ENCODE measurements around the gene TRAF3.
"Not testable (repeated sequence)": the region's sequence is repeated elsewhere in the genome, so short reads cannot be mapped to it uniquely, and the experiment has no call there.

The TRAF3 gene

GRCh38 chr14:102826161-102826560 is 48.9 kb downstream of the TRAF3 start:
- no peak for DNase-seq (ENCODE audit: extremely low read depth in 1 of 2, low read depth in 1 of 2)

GRCh38 chr14:102826751-102827675 is 49.8 kb downstream of the TRAF3 start:
- no peak for DNase-seq (ENCODE audit: extremely low read depth in 1 of 2, low read depth in 1 of 2)

GRCh38 chr14:102827716-102828115 is 50.5 kb downstream of the TRAF3 start:
- no peak for DNase-seq (ENCODE audit: extremely low read depth in 1 of 2, low read depth in 1 of 2)

- no peak for DNase-seq (ENCODE audit: extremely low read depth in 1 of 2, low read depth in 1 of 2)
These were observed 50.9 kb downstream of the TRAF3 start for GRCh38 chr14:102828151-102828550.

- no peak for DNase-seq (ENCODE audit: extremely low read depth in 1 of 2, low read depth in 1 of 2)
These were observed 51.8 kb downstream of the TRAF3 start for GRCh38 chr14:102829016-102829548.

- no peak for DNase-seq (ENCODE audit: extremely low read depth in 1 of 2, low read depth in 1 of 2)
These were observed 53.3 kb downstream of the TRAF3 start for GRCh38 chr14:102830474-102831045.

GRCh38 chr14:102831163-102831804 is 54.0 kb downstream of the TRAF3 start:
- DNase-seq (ENCODE audit: extremely low read depth in 1 of 2, low read depth in 1 of 2) = peak; percentile 18 to 76

- DNase-seq (ENCODE audit: extremely low read depth in 1 of 2, low read depth in 1 of 2) = no peak
These were observed 56.1 kb downstream of the TRAF3 start for GRCh38 chr14:102833341-102833740.

- DNase-seq (ENCODE audit: extremely low read depth in 1 of 2, low read depth in 1 of 2) = no peak
These were observed 56.7 kb downstream of the TRAF3 start for GRCh38 chr14:102833991-102834390.

- DNase-seq (ENCODE audit: extremely low read depth in 1 of 2, low read depth in 1 of 2) = no peak
These were observed 58.7 kb downstream of the TRAF3 start for GRCh38 chr14:102835959-102836358.

- not testable (repeated sequence) for DNase-seq (ENCODE audit: extremely low read depth in 1 of 2, low read depth in 1 of 2)
These were observed 59.9 kb downstream of the TRAF3 start for GRCh38 chr14:102837120-102837519.

- no peak for DNase-seq (ENCODE audit: extremely low read depth in 1 of 2, low read depth in 1 of 2)
These were observed 61.3 kb downstream of the TRAF3 start for GRCh38 chr14:102838501-102838900.

- no peak for DNase-seq (ENCODE audit: extremely low read depth in 1 of 2, low read depth in 1 of 2)
These were observed 62.9 kb downstream of the TRAF3 start for GRCh38 chr14:102840115-102840514.

- DNase-seq (ENCODE audit: extremely low read depth in 1 of 2, low read depth in 1 of 2) = no peak
These were observed 63.7 kb downstream of the TRAF3 start for GRCh38 chr14:102840771-102841528.

- no peak for DNase-seq (ENCODE audit: extremely low read depth in 1 of 2, low read depth in 1 of 2)
These were observed 71.7 kb downstream of the TRAF3 start for GRCh38 chr14:102848830-102849525.

- DNase-seq (ENCODE audit: extremely low read depth in 1 of 2, low read depth in 1 of 2) = no peak
These were observed 72.5 kb downstream of the TRAF3 start for GRCh38 chr14:102849526-102850379.

- no peak for DNase-seq (ENCODE audit: extremely low read depth in 1 of 2, low read depth in 1 of 2)
These were observed 76.4 kb downstream of the TRAF3 start for GRCh38 chr14:102853648-102854047.

GRCh38 chr14:102854091-102854703 is 76.9 kb downstream of the TRAF3 start:
- no peak for DNase-seq (ENCODE audit: extremely low read depth in 1 of 2, low read depth in 1 of 2)

- DNase-seq (ENCODE audit: extremely low read depth in 1 of 2, low read depth in 1 of 2) = no peak
These were observed 78.9 kb downstream of the TRAF3 start for GRCh38 chr14:102856179-102856578.

All from stimulated activated CD8-positive, alpha-beta memory T cell treated with anti-CD3 and anti-CD28 coated beads, Interleukin-7, amount 100 ng/mL, for 48 hours (primary cell).